HG03025 (cell line): Measurements from ENCODE around the gene HK2.
A peak's percentile ranks its signal among the peaks of the same experiment; 100 is the strongest.
"Not testable (repeated sequence)": the region's sequence is repeated elsewhere in the genome, so short reads cannot be mapped to it uniquely, and the experiment has no call there.

Experiments used
- ATAC-seq: cut with Tn5 transposase; IDR thresholded peaks from one replicate; pipeline ENCODE4 v1.9.1; 2021; ENCODE audit warnings: mild to moderate bottlenecking, moderate library complexity; ENCODE audit not compliant: unreplicated experiment, low FRiP score

Gene HK2

DNA sequence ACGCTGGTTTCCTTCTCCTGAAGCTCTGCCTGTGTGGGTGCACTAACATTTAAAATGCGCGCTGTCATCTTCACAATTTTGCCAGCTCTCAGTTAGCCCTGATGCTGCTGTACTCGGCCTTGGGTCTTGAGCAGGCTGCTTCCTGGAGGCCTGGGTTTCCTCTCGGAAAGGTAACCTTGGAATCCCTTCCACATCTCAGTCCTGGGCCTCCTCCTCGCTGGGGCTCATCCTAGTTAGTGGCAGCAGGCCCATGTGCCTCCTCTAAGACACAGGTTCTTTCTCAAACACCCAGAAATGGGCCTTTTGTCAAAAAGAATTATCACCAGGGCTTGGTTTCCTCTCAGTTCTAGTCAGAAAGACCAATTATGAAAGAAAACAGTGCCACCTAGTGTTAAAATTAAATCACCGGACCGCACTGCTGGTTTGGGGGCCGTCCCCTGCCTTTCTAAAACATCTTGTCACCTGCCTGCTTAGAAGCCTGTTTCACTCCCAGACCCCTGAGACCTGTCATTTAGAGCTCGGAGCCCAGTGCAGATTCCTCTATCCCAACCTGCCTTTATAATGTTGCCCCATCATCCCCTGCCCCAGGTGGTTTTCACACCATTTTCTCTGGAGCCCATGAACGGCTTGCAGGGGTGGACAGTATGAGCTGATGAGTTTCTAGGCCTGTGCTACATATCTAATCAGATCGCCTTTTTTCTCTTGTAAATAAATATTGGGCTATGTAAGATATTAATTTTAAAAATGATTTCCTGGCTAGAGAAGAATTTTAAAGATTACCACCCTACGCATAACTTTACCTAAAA is 42.4 kb downstream of the HK2 start:
- ATAC-seq, result peak; percentile 57

DNA sequence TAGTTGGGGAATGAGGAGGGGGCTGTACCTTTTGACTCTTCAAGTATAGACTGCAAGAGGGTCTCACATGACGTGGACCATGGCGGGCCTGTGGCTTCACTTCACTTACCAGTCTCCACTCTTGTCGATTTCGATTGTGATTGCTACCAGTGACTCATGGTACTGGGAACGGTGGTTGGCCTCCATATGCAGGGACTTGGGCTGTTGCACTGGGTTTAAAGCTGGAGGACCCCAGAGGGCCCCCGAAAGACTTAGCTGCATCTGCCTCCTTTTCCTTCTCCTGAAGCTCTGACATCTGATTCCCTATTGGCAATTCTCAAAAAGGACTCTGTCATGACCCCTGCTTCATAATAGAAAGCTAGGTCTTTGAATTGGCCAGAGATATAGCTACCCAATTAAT is 43.4 kb downstream of the HK2 start:
- ATAC-seq, result no peak

DNA sequence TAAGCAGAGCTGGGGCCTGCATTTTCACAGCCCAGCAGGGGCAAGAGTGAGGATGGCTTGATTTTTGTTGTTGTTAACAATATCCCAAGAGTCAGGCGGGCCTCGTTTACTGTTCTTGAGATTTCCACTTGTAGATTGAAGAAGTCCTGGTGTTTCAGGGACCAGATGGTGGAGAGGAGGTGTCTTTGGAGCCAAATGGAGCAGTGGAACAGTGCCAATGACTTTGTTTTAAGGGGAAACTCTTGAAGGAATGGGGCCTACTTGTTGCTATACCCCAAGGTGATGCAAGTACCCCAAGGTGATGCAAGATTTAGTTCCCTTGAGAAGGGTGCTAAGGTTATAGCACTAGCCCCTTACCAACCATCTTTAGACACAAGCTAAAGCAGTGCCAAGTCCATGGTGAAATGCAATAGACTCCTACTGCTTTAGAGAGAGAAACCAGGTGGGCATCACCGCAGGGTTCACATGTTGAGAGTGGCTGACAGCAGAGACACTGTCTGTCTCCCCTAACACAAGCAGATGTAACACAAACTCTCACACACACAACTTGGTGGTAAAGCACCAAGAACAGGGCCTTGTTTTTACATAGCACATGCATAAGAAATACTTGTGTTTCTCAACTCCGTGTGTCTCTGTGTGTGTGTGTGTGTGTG is 44.0 kb downstream of the HK2 start:
- ATAC-seq, result no peak

DNA sequence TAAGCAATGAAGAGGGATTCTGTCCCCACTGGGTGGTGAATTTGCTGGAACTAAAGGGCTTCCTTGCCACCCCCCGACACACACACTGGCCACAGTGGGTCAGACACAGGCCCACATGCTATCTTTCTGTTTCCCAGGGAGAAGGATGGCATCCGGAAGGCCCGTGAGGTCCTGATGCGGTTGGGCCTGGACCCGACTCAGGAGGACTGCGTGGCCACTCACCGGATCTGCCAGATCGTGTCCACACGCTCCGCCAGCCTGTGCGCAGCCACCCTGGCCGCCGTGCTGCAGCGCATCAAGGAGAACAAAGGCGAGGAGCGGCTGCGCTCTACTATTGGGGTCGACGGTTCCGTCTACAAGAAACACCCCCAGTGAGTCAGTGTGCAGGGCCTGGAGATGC is 44.6 kb downstream of the HK2 start:
- no peak for ATAC-seq

DNA sequence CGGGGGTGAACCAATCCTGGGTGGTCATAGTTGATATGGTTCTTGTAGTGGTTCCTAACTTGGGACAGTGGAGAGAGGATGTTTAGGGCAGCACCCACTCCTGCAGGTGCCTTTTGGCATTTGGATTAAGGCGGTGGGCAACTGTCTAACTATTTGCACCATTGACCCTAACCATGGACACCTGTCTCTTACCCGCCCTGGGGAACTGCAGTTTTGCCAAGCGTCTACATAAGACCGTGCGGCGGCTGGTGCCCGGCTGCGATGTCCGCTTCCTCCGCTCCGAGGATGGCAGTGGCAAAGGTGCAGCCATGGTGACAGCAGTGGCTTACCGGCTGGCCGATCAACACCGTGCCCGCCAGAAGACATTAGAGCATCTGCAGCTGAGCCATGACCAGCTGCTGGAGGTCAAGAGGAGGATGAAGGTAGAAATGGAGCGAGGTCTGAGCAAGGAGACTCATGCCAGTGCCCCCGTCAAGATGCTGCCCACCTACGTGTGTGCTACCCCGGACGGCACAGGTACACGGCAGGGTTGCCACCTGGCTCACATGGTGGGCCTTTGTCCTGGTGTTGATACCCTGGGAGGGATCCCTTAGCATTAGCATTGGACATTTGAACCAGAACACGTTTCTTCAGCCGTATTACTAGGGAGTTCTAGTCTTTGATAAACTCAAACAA is 46.3 kb downstream of the HK2 start:
- no peak for ATAC-seq

DNA sequence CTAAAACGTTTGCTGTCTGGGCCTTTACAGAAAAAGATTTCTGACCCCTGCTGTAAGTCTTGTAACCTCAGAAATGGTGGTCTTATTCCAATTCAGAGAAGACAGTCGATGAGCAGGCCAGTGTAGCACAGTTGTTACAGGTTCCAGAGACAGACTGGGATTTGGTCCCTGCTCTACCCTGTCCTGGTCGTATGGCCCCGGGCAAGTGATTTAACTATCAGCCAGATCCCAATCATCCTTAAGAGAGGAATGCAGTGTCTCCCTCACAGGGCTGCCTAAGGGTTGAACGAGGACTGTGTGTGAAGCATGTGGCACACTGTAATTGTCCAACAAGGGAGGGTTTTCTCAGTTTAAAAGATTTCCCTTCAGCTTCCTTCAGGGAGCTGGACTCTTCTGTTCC is 47.2 kb downstream of the HK2 start:
- ATAC-seq, result no peak

DNA sequence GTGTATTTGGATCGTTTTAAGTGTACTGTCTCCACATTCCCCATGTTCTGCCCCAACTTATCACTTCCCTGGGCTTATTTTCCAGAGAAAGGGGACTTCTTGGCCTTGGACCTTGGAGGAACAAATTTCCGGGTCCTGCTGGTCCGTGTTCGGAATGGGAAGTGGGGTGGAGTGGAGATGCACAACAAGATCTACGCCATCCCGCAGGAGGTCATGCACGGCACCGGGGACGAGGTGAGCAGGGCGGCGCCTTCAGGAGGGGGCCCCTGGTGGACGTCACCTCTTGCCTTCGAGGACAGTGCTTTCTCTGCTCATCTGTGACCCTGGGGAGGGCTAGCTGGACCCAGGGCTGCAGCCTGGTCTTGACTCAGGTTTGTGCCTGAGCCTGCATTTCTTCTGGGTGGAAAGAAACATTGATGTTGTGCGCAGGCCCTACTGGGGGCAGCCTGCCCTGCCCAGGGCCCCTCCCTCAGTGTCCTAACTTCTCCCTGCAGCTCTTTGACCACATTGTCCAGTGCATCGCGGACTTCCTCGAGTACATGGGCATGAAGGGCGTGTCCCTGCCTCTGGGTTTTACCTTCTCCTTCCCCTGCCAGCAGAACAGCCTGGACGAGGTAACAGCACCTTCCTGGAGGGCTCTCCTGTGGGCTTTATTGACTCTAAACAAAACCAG is 47.8 kb downstream of the HK2 start:
- no peak for ATAC-seq

DNA sequence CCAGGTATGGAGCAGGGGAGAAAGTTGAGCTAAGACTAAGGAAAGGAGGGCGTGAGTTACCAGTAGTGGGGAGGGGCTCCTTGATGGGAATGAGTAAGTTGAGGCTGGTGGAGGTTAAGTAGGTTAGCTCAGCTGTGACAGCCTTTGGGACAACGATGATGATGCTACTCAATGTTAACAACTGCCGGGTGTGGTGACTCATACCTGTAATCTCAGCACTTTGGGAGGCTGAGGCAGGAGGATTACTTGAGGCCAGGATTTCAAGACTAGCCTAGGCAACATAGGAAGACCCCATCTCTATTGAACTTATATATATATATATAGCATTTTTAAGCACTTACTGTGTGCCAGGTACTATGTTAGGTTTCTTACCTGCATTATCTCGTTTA is 48.4 kb downstream of the HK2 start:
- ATAC-seq, result no peak

DNA sequence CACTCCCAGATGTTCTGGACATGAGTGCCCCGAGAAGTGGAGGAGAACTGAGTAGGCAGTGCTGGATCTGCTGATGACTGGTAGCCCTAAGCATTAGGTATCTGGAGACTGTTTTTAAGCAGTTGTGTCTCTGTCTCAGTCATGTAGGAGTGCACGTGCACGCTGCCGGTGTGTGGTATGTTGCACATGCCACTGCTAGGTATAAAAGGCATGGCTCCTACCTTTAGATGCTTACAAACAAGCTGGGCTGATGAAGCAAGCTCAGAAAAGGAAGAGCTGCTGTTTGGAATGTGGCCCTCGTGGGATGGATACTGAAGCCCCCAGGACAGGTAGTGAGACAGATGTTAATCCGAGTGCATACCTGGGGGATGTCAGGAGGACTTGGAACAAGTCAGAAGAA is 49.1 kb downstream of the HK2 start:
- ATAC-seq, result no peak

DNA sequence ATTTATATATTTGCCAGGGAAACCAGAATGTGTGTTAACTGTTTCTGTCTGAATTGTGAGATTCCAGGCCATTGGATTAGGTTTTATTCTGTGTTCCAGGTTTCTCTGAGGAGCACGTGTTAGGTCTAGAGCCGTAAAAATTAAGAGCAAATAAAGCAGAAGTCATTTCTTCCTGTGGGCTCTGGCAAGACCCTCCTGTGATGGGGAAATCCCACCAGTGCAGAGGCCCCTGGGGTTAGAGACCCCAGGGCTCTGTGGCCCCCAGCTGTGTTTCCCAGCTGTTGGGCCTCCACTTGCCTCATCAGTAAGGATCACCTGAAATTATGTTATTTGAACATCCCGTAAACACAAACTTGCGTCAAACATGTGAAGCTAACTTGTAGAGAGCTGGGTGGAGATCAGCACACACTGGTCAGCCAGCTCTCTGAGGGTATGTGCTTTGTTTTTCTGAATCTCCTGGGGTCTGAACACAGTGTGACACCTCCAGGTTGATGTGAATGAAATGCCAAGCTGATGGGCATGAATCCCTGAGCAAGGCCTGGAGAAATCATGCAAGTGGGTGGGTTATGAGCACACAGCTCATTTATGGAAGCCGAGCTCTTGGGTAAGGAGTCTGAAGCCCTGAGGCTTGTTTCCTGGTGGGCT is 50.3 kb downstream of the HK2 start:
- no peak for ATAC-seq

DNA sequence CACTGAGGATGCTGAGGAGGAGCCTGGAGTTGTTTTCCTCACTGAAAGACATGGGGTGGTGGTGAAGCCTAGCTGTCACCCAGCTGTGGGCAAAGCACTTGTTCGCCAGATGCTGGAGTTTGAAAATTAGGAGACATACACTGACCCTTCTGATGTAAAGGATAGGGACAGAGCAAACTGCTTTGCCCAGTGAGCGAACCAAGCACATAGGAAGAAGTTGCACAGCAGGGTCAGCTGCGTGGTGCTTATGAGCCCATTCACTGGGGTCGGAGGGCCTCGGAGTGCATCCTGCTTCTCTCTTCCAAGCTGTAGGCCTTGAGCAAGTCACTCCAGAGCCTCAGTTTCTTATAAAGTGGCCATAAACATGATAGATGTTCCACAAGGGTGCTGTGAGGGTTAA is 50.9 kb downstream of the HK2 start:
- no peak for ATAC-seq

DNA sequence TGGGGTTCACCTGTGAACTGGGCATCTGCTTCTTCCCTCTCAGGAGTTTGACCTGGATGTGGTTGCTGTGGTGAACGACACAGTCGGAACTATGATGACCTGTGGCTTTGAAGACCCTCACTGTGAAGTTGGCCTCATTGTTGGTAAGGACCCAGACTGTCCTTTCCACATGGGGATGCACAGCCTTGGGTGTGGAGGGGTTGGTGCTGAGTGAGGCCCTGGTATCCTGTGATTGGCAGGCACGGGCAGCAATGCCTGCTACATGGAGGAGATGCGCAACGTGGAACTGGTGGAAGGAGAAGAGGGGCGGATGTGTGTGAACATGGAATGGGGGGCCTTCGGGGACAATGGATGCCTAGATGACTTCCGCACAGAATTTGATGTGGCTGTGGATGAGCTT is 52.3 kb downstream of the HK2 start:
- no peak for ATAC-seq

DNA sequence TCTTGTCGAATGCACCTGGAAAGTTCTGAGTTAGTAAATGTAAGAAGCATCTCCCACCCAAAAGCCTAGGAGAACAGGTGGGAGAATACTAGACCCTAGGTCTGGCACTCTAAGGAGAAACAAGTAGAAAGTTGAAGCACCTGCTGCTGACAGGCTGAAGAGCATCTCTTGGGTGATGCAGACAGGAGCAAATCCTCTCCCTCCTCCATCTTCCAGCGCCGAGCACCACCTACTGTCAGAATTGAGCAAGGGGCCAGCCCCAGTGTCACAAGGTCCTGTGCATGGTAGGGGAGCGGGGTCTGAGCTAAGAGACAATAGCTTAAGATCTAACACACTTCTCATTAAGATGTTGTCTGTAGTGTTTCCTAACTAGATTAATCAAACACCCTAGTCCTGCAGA is 52.9 kb downstream of the HK2 start:
- ATAC-seq, result no peak

DNA sequence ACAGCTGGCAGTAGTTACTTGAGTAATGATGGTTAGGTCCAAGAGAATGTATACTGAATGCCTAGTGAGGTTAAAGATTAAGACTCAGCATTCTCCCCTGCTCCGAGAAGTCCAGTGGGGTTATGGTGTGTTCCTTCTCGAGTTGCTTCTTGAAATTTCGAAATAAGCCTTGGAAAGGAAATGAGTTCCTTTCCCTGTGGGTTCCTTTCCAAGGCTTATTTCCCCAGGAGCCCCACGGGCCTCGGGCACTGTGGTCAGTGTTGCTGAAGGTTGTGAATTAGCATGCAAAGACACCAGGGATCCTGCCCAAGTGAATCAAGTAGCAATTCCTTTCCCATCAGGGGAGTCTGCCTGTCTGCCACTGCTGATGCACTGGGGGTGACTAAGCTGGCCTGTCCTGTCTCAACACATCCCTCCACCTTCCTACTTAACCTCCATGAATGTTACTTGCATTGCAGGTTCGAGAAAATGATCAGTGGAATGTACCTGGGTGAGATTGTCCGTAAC is 53.6 kb downstream of the HK2 start:
- ATAC-seq, result no peak

DNA sequence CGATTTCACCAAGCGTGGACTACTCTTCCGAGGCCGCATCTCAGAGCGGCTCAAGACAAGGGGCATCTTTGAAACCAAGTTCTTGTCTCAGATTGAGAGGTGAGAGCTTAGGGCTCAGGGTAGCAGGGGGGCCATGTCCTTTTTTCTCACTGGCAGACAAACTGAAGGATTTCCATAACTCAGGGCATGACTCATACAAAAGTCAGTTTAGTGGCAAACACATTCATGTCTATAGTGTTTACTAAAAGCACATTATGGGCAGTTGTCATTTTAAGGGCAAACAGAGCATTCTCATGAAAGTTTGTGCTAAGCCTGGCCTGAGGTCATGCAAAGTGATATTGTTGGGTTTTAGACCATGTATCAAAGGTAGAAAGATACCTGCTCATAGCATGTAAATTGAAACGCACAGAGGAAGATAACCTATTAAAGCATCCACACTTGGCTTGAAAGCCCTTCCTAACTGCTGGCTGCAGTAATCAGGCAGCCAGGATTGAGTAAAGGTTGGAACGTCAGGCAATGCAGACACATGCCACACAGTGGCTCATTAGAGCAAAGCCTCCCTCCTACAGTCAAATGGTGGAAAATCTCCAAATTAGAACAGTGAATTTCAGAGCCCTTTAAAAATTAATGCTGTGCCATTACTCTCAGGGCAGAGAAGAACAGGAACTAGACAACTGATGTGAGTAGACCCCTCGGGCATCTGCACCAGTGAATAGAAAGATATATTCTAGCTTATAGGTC is 54.2 kb downstream of the HK2 start:
- no peak for ATAC-seq

DNA sequence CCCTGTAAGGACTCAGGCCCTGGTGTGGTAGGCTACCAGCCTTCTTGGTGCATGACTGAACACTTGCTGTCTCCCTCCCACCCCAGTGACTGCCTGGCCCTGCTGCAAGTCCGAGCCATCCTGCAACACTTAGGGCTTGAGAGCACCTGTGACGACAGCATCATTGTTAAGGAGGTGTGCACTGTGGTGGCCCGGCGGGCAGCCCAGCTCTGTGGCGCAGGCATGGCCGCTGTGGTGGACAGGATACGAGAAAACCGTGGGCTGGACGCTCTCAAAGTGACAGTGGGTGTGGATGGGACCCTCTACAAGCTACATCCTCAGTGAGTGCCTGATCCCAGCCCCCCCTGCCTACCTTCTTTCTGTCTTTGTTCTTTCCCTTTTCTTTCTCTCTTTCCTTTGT is 55.2 kb downstream of the HK2 start:
- ATAC-seq, result no peak

DNA sequence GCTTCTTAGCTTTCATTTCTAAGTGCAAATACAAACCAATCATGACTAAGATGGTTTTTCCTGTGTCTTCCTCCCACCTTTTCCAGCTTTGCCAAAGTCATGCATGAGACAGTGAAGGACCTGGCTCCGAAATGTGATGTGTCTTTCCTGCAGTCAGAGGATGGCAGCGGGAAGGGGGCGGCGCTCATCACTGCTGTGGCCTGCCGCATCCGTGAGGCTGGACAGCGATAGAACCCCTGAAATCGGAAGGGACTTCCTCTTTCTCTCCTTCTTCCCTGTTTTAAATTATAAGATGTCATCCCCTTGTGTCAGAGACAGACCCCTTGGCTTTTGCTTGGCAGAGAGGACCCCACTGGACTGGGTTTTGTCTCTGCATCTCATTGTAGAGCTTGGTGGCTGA is 56.8 kb downstream of the HK2 start:
- ATAC-seq, result no peak

DNA sequence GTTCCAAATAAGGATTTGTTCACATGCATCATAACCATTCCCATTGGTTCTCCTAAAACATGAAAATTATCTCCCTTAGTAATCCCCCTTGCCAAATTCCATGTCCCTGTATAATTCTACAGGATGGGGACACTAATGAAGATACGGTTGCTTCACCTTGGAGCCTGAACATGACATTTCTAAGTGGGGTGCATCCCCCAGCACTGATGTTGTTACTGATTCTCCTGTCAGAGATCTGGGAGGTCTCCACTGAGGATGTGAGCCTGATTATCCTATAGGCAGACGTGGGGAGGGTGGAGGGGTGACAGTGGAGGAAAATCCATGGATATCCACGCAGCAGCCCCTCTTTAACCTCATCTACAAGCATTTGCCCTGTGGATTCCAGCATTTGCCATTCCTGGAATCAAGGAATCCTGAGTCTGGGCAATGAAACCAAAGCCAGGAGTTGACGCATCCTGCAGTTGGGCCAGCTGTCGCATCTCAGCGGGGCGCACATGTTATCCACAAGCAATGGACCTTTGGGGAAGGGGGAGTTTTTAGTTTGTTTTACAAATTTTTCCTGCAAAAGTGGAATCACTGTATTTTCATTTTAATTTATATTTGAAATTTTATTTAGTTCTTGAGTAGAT is 57.3 kb downstream of the HK2 start:
- ATAC-seq, result no peak

DNA sequence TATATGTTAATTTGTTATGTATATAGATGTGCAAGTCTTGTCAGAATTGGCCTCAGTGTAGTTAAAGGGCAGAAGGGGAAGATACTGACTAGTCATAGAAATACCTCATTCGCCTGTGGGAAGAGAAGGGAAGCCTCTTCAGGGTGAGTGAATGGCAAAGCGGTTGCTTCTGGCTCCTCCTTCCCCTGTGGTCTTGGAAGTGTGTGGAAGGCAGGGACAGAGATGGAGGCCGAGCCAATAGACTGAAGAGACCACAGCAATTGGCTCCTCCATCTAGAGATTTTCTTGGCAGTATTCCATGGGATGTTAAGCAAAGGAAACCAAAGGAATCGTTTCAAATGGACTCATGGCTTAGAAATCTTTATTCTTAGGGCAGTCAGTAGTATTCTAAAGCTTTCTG is 57.9 kb downstream of the HK2 start:
- not testable (repeated sequence) for ATAC-seq
